A172 (cell line): ENCODE data around the gene COL4A4. TPM values are rescaled to one million over a fixed set of nuclear protein-coding genes. Genes with fewer than 3 reads are reported as not detected.
A peak's percentile ranks its signal among the peaks of the same experiment; 100 is the strongest.
"Not testable (repeated sequence)": the region's sequence is repeated elsewhere in the genome, so short reads cannot be mapped to it uniquely, and the experiment has no call there.

Source experiments
- DNase-seq: peaks from one replicate; pipeline ENCODE4 v3.0.0-alpha.2; 2015; ENCODE audit warnings: low spot score
- total RNA-seq: library from RNA; depleted of rRNA; stranded (reverse); fragments of >200 nt; shearing (Covaris generic); gene quantifications from 2 replicates; pipeline ENCODE4 v1.2.3, GENCODE V29; 2014; rRNA removed

COL4A4 gene
- 0.38 and 0.41 TPM in 2 replicates for total RNA-seq

DNA sequence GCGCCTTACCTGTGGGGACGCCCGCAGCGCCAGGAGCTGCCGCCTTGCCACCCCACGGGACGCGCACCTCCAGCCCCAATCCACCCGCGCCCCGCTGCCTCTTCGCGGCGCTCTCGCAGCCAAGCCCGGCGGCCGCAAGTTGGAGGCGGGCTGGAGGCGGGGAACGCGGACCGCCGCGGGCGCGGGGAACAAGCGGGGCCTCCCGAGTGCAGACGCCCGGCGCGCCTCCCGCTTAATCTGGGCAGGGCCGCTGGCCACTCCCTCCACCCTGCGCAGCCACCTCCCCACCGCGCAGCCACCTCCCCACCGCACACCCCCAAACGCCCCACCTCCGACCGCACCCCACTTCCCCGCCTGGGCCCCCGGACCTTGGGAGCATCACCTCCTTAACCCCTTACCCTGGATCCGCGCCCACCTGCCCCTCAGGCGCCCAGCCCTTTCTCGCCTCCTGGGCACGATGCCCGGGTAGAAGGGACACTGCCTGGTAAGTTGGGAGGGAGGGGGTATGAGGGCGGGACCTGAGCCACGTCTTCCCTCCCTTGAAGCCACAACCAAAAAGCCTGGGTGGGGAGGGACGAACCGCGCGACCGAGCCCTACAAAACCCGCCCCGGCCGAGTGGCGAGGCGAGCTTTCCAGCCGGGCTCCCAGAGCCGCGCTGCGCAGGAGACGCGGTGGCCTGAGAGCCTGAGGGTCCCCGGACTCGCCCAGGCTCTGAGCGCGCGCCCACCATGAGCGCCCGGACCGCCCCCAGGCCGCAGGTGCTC, at the start of gene COL4A4, which contains the start of gene COL4A3:
Gene COL4A4 (minus strand): TSS at position 208 of the 765 bp plus-strand sequence. CDS start 16,722 bp downstream, outside the sequence.
Gene COL4A3 (plus strand): TSS at position 627 of the 765 bp plus-strand sequence. CDS start 103 bp downstream, at position 730.
- DNase-seq: no peak

DNA sequence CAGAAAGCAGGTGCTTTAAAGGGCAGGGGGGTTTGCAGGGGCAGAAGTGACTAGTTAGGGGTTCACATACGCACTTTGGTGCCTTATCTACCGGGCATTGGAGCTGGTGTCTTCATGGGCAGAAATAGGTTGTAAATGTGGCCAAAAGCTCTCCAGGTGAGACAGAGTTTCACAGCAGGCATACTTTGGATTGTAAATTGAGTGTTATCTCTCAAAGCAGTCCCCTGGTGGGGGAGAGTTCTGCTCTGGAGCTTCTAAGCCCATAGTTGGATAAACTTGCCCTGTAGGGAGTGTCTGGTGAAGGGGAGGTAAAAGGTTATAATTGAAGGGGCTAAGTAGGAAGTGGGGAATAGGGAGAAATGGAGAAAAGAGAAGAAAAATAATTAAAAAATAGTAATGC, 43.6 kb upstream of the COL4A4 start:
- DNase-seq: no peak

DNA sequence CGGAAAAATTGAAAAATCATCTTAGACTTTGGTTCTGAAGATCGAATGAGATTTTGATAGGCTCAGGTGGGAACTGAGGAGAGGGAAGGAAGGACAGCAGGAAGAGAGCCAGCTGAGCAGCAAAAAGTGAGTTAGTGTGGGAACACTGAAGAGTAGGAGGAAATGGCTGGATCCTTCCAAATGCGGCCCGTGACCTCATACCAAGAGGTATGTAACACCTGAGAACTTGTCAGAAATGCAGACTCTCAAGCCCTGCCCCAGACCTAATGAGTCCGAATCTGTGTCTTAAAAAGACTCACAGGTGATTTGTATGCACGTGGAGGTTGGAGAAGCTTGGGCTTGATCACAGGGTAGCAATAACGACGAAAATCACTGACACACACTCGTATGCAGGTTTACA, 42.4 kb upstream of the COL4A4 start:
- no peak for DNase-seq

DNA sequence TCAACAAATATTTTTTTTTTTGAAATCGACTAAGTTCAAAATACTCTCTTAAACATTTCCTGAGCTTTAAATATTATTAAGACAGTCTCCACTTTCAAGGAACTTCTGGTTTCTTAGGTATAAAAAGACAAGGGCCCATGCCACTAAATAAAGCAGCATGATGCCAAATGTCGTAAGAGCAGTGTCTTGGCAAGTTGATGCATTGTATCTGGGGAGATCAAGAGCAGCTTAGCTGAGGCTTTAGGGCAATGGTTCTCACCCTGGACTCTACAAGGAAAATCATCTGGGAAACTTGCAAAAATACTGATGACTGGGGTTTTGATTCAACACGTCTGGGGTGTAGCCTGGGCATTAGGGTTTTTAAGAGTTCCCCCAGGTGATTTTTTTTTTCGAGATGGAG, 41.7 kb upstream of the COL4A4 start:
- no peak for DNase-seq

DNA sequence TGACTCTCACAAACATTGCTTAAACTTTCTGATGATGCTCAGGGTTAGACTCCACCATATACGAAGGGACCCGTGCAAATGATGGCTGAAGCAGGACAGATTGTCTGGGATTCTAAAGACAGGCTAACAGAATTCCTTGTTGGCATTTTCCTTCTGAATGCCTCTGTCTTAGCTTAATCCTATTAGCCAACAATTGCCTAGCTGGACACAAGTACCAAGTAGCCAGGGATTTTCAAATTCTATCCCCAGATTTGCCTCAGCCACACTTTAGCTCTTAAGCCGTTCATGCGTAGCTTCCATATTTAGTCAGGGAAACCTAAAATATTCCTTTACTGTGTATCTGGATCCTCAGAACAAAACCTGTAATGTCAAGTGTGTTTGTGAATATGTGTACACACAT, 40.4 kb upstream of the COL4A4 start:
- no peak for DNase-seq

DNA sequence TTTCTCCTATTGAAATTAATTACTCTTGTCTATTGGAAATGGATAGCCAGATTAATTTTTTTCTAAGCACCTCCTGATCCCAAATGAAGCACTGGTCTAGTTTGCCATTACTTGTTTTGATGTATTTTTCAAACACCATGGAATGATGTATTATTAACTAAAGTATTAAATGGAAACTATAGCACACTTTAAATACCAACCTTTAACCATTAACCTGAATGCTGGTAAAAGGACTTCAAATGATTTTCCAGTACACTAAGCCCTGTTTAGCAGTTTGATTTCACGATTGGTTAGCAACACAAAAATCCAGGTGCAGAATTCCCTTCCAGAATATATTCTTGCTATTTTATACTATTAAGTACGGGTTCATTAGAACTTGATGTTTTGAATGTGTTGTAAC, 37.8 kb upstream of the COL4A4 start:
- no peak for DNase-seq

DNA sequence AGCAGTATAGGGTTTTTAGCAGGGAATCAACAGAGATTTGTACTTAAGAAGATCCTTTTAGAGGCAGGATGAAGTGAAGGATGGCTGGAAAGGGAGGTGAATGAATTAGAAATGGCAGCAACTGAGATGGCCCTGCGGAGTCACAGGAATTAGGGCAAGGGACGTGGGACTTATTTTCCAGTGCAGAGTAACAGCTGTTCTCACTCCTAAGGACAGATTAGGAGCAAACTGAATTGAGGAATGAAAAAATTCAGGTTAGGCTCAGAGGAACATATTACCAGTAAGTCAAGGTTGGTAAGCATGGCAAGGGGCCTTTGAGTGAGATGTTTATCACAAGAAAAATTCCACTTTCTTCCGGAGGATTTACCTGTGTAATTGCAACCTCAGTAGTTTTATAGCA, 34.9 kb upstream of the COL4A4 start:
- no peak for DNase-seq

DNA sequence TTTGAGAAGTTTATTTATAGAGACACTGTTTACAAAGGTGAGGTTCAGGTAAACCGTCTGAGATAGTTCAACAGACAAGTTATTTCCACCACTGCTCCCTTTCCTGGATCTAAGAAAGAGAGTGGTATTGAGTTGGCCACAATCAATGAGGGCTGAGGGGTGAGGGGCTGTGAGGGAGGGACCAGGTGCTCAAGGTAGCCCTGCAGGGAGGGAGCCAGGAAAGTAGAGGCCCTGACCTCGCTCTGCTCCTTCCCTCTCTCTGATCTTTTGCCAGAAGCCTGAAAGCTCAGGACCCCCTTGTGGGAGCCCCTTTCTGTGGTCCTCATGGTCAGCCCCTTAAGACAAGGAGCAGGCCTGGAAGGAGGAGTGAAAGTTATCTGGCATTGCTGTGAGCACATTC, 30.2 kb upstream of the COL4A4 start:
- no peak for DNase-seq

DNA sequence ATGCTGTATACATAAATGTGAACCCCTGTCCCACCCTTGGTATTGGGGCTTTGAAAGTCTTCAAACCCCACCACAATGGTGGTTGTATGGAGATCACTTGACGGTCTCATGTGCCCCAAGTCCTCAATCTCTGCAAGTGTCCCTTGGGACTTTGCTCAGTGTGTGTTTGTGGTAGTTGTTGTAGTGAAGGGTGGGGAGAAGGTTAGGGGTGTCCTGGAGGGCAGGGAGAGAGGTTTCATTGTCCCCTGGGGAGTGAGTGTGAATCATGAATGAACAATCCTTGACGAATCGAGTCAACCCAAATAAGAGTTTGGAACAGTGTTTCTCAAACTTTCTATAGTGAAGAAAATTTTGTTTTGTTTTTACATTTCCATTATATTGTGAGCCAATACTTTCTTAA, 28.5 kb upstream of the COL4A4 start:
- DNase-seq: no peak

DNA sequence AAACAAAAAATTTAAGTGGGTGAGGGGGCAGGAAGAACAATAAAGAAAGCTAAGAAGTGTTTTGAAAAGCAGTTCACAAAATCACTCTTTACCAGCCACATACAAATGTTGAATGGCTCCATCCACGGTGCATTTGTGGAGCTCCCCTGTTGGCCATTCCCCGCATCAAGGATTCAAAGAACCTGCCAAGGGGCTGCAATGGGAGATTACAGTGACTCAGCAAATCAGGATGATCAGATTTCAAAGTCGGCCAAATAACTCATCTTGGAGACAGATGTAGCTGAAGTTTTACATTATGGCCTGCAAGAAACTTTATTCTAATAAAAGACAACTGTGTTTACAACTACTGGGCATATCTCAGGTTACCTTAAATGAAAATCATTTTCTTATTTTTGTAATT, 27.4 kb upstream of the COL4A4 start:
- no peak for DNase-seq

DNA sequence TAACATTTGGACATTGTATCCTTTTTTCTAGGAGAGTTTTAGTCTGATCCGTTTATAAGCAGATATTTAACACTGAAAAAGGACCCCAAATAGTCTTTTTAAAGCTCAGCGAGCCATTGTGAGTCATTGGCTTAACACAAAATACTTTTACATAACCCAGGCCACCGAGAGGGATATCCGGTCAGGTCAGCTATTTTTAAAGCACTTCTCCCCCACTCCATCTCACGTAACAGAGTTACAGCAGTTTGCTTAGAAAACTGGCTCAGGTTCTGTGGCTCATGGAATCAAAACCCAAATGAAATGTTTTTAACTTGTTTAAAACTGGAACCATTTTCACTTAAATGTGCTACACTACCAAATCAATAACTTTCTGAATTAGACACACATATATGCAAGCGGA, 24.3 kb upstream of the COL4A4 start:
- DNase-seq: peak; percentile 66

DNA sequence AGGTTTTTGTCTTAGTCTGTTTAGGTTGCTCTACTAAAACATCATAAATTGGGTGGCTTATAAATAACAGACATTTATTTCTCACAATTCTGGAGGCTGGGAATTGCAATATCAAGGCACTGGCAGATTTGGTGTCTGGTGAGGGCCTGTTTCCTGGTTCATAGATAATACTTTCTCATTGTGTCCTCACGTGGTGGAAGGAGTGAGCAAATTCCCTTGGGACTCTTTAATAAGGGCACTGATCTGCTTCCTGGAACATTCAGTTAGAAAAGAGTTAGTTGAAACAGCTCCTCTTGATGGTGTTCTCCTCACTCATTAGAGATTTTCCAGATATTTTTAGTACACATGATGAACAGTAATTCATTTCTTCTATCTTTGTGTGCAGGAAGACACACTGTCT, 22.7 kb upstream of the COL4A4 start:
- DNase-seq: no peak

DNA sequence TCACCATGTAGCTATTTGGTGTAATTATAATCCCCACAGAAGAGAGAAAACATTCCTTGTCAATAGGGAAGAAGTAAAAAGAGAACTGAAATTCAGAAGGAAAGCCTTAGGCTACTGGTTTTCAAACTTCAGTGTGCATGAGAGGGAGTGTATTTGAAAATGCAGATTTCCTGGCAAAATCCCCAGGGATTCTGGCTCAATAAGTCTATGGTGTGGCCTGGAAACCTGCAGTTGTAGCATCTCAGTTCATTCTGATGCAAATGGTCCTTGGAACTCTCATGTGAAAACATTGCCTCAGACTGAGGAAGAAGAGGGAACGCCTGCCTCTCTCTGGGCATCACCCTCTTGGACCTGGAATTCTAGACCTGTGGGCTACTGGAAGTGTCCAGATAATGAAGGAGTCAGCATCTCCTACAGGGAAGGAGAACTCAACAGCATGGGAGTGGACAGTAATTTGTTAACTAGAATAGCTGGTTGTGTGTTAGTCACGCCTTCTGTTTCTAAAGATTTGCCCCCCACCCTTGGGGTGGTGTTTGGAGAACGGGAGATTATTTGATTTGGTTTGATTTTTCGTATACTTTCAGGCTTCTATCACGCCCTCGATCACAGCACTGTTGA, 21.7 kb upstream of the COL4A4 start:
- DNase-seq: no peak

DNA sequence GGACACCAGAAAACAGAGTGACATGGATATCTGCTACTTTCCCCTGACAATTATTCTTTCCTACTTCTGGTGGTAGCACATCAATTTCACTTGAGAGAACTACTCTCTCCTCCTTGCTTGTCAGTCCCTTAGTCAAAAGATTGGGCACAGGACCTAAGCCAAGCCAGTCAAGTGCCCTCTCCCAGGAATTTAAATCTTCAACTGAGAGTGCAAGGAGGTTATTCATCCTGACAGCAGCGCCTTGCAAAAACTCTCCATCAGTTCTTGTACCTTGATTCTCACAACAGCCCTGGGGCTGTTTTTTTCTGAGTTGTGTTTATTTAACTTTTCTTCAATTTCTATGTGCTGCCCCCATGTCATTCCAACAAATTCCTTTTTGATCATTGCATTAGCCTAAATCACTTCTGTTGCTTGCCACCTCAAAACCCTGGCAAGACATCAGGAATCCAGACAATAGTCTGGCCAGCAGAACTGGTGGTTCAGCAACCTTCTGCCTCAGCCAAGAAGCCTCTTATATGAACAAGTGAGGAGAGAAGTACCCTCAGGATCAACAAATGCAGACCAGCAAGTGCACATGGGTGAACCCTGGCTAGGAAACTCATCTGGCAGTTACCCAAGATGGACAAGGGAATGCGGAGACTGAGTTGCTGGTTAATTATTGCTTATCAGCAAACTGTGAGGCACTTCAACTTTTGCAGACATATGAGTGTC, 19.8 kb upstream of the COL4A4 start:
- no peak for DNase-seq

DNA sequence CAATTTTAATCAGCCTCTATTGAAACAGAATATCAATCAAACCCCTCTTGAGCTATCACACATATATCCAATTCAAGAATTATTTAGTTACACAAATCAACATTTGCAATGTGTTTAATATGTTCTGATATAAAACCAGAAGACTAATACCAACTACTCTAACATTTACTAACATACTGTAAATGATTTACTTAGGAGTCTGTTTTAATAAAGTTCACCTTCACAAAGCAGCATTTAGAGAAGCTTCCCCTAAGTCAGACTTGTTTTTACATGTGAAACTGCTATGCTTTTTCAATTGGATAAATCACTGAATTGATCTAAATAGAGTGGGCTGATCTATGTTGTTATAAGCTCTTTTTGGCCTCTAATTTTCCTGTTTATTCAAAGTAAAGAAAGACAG, 18.8 kb upstream of the COL4A4 start:
- no peak for DNase-seq

DNA sequence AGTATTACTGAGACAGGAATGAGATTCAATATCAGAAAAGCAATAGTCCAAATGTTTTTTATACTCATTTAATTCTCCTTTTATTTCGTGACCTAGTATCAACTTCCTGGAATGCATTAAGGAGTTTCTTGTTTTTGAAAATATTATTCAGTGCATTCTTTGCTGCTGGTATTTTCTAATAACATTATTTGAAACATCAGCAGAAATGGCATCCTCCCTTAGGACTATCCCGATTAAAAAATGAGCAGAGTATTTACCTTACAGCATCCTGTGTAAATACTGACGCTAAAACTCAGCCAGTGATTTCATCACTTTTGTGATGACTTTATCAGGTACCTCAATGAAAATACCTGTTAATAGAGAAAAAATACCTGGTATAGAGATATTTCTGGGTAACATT, 16.8 kb upstream of the COL4A4 start:
- no peak for DNase-seq

DNA sequence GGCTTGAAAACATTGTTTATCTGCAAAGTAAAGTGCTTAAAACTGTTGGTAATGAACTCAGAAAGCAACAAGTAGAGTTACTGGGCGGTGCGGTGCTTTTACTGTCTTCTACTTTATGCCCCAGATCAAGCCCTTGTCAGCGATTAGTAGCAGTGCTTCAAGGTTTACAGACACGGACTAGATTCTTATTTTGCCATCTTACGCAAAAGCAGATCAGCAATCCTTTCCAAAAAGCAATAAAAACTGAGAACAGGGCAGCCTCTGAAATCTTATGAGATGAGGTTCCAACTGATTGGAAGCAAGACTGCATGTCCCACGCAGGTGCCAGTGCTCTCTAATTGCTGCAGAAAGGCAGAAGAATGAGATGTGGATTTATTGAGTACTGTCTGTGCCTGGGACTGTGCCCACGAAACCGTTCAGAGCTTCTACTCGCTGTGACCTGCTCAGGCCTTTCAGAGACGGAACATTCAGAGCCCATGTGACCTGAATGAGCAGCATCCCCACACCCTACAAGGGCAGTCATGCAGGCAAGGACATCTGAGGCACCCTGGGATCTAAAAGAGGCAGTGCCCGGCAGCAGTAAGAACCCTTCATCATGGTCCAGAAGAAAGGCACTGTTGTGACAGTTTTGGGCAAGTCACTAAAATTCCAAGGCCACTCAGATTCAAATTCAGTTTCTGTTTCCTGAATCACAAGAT, 16.1 kb upstream of the COL4A4 start:
- DNase-seq: no peak

DNA sequence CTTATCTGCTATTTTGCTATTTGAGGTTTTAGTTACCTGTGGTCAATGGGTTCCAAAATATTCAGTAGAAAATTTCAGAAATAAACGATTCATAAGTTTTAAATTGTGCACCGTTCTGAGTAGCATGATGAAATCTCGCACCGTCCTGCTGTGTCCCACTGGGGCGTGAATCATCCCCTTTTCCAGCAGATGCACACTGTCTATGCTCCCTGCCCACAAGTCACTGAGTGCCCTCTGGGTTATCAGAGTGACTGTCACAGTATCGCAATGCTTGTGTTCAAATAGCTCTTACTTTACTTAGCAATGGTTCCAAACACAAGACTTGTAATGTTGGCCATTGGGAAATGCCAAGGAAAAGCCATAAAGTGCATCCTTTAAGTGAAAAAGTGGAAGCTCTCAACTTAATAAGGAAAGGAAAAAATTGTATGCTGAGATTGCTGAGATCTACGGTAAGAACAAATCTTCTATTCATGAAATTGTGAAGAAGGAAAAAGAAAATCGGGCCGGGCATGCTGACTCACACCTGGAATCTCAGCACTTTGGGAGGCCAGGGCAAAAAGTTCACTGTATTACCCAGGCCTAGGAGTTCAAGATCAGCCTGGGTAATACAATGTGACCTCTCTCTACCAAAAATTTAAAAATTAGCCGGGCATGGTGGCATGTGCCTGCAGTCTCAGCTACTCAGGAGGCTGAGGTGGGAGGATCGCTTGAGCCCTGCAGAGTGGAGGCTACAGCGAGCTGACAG, 13.8 kb upstream of the COL4A4 start:
- no peak for DNase-seq

DNA sequence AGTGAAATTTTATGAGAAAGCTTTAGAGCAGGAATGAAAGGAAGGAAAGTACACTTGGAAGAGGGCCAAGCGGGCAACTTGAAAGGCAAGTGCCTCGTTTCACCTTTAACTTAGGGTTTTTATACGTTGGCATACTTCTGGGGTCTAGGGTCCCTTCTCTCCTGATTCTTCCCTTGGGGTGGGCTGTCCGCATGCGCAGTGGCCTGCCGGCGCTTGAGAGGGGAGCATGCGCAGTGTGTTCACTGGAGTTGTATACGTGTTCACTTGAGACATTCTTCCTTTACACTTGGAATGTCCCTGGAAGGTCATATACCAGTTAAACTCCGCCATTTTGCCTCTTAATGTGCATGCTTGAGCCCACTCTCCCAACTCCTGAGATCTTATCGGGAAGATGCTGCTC, 7.8 kb upstream of the COL4A4 start:
- not testable (repeated sequence) for DNase-seq

DNA sequence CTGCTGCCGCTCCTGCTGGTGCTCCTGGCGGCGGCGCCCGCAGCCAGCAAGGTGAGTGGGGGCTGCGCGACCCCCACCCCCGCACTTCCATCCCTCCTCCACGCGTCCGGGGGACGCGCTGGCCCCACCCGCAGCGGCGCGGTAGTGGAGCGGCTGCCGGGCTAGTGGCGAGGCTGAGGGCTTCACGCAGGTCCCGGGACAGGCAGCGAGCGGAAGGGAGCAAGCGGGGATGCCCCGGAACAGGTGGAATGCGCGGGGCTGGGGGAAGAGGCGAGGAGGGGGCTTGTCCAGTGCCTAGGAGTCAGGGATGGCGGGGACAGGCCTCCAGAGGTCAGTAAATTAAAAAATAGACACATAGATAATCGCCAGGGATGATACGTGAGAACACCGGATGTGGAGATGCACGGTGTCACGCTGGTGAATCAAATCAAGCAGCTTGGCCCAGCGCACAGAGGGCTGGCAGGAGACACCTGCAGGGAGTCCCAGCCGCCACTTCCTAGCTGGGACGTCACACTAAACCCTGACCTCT, 822 bp upstream of the COL4A4 start:
- peak; percentile 19 for DNase-seq

DNA sequence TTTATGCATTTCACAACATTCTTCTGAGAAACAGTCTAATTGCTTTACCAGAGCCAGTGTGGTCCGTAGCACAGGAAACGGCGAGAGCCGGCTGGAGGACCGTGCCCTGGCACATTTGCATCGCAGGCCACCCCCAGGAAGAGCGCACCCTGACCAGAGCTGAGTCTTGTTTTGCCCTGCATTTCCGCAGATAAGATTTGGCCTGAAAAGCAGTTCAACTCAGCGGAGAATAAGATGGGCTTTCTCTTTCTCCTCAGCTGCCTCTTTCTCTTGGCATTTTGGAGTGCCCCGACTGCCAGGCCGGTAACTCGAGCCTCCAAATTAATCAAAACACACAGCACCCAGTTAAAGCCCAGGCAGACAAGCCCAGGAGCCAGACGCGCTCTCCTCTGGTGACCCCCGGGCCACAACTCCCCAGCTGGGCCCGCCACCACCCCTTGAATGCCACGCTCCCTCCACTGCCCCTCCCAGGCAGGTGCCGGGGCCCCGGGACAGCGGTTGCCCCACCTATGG, 464 bp downstream of the COL4A4 start:
- DNase-seq: no peak
